ENCODE results near the gene CELSR1.
"Not testable (repeated sequence)": the region's sequence is repeated elsewhere in the genome, so short reads cannot be mapped to it uniquely, and the experiment has no call there.

The CELSR1 gene

DNA sequence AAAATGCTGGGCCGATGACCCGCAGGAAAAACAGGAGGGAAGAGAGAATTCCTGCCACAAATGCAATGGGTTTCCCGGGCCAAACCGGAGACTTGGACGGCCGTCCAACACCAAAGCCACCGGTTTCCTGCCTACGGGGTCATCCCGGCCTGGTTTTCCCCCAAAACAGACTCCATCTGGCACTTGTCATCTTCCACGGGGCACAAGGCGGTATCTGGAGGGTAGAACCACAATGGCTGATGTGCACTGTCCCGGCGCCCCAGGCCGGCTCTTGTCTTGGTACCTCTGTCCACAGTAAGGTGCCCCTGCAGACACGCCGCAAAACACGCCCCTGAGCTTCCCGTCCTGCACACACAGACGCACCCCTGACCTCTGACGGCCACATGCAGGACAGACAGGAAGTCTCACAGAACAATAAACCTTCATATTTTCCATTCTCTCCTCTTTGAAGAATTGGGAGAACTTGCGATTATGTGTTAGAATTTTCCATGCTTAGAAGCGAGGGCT, 20.1 kb downstream of the CELSR1 start:
- H3K27ac Mint-ChIP-seq: no peak overlapping the region
- no peaks in the 10 kb centered on the region for H3K4me1 Mint-ChIP-seq (ENCODE audit: low read depth)
- H3K36me3 Mint-ChIP-seq: no peaks in the 10 kb centered on the region
- H3K9me3 Mint-ChIP-seq (ENCODE audit: low read depth): no peaks in the 10 kb centered on the region
- H3K4me3 Mint-ChIP-seq: no peak overlapping the region
- no peaks in the 10 kb centered on the region for H3K27me3 Mint-ChIP-seq

DNA sequence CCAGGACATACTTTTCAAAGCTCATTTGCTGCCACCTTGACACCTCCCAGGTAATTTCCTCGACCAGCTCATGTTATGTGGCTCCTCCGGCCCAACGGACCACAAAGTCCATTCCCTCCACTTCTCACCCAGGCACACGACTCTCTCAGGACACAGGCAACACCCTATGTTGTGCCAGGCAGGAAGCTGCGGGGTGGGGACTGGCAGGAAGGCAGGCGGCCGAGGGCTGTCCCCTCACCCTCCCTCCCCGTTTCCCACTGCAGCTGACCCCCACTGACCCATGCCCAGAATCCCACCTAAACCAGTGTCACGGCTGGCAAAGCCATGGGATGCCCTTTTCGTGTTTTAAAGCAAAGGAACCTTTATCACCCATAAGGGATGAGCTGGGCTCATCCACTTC, 20.8 kb downstream of the CELSR1 start:
- no peak overlapping the region for H3K4me3 Mint-ChIP-seq
- H3K27me3 Mint-ChIP-seq: no peaks in the 10 kb centered on the region
- no peaks in the 10 kb centered on the region for H3K36me3 Mint-ChIP-seq
- H3K4me1 Mint-ChIP-seq (ENCODE audit: low read depth): no peaks in the 10 kb centered on the region
- no peak overlapping the region for H3K27ac Mint-ChIP-seq
- H3K9me3 Mint-ChIP-seq (ENCODE audit: low read depth): no peaks in the 10 kb centered on the region

DNA sequence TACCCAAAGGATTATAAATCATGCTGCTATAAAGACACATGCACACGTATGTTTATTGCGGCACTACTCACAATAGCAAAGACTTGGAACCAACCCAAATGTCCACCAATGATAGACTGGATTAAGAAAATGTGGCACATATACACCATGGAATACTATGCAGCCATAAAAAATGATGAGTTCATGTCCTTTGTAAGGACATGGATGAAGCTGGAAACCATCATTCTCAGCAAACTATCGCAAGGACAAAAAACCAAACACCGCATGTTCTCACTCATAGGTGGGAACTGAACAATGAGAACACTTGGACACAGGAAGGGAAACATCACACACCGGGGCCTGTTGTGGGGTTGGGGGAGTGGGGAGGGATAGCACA, 21.3 kb downstream of the CELSR1 start:
- H3K4me1 Mint-ChIP-seq (ENCODE audit: low read depth); H3K27ac Mint-ChIP-seq; H3K36me3 Mint-ChIP-seq; H3K4me3 Mint-ChIP-seq; H3K27me3 Mint-ChIP-seq; H3K9me3 Mint-ChIP-seq (ENCODE audit: low read depth): not testable (repeated sequence)

DNA sequence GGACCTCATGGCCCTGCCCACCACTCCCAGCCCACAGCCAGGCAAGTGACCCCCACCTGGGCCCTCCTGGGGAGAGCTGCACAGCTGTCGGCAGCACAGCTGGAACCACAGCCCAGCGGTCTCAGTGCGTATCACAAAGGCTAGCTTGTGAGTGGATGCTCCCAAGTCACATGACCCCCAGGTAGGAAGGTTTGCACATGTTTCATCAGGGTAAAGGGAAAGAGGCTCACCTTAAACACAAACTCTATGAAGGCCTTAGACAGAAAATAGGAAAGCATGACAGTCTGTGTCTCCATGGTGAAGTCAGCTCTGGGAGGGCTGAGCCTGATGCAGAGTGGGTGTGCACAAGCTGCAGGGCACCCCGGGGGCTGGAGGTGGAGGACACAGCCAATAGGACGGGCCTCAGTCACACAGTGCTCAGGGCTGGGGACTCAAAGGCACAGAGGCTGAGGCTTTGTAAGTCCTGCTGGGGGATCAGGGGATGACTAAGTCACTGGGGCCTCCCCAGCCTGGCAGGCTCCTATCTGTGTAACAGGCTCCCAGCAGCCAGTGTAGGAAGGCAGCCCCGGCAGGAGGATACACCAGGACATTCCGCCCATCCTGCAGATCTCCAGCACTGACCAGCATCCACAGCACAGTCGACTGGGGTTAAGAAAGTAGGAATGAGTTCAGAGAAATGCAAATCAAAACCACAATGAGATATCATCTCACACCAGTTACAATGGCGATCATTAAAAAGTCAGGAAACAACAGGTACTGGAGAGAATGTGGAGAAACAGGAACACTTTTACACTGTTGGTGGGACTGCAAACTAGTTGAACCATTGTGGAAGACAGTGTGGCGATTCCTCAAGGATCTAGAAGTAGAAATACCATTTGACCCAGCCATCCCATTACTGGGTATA, 22.0 kb downstream of the CELSR1 start:
- Mint-ChIP-seq H3K9me3 (ENCODE audit: low read depth) (no peaks in the 10 kb centered on the region), H3K36me3 (no peaks in the 10 kb centered on the region), H3K27me3 (no peaks in the 10 kb centered on the region), H3K4me1 (ENCODE audit: low read depth) (no peaks in the 10 kb centered on the region), H3K4me3 (no peak overlapping the region), H3K27ac (no peak overlapping the region)

DNA sequence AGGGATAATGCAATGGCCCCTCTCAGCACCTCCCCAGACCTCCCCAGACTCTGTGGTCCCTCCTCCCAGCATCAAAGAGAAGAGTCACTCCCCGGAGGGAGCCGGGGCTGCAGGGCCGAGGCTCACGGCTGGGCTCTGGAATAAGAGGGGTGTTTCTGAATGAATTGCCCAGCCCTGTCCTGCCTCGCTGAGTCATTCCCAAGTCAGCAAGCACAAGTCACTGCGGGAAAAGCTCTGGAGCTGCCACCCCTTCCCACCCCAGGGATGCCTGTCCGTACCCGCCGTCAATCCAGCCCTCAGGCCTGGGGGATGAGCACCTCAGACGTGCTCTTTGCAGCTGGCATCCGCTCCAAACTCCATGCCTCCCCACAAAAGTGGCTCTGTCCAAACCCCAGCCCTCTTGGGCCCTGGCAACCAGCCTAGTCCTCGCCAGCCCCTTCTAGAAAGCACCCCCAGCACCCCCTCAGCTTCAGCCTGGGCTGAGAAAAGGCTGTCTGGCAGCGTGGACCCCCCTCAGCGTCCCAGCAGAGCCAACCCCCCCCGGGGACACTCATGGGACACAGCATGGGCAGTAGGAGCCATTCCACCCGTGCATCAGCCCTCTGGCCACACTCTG, 22.7 kb downstream of the CELSR1 start:
- H3K4me1 Mint-ChIP-seq (ENCODE audit: low read depth): peaks cover 3% of the 10 kb centered on the region
- no peaks in the 10 kb centered on the region for H3K36me3 Mint-ChIP-seq
- H3K27me3 Mint-ChIP-seq: no peaks in the 10 kb centered on the region
- H3K4me3 Mint-ChIP-seq: no peak overlapping the region
- no peak overlapping the region for H3K27ac Mint-ChIP-seq
- no peaks in the 10 kb centered on the region for H3K9me3 Mint-ChIP-seq (ENCODE audit: low read depth)

DNA sequence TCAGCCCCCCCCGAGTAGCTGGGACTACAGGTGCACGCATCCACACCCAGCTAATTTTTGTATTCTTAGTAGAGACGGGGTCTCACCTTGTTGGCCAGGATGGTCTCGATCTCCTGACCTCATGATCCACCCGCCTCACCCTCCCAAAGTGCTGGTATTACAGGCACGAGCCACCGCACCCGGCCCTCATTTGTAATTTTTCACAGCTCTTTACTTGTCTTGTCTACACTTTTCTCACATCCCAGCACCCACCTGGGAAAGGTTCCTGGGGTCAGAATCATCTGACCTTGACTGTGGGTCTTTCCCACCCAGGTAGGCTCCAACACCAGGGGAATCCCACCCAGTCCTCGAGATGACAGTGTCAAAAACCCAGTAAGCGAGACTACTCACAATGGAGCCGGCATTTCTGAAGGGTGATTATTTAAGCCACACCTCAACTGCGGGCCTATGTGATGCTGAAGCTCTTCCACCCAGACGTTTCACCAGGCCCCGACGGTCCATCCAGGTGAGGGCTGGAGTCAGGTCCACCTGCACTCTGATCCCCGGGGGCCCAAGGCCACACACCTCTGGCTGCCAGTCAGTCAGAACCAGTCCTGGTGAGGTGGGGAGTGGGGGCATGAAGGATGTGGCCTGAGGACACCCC, 23.4 kb downstream of the CELSR1 start:
- Mint-ChIP-seq H3K36me3 (no peaks in the 10 kb centered on the region), H3K27ac (no peak overlapping the region), H3K27me3 (no peaks in the 10 kb centered on the region), H3K4me1 (ENCODE audit: low read depth) (peaks cover 3% of the 10 kb centered on the region), H3K4me3 (no peak overlapping the region), H3K9me3 (ENCODE audit: low read depth) (no peaks in the 10 kb centered on the region)

DNA sequence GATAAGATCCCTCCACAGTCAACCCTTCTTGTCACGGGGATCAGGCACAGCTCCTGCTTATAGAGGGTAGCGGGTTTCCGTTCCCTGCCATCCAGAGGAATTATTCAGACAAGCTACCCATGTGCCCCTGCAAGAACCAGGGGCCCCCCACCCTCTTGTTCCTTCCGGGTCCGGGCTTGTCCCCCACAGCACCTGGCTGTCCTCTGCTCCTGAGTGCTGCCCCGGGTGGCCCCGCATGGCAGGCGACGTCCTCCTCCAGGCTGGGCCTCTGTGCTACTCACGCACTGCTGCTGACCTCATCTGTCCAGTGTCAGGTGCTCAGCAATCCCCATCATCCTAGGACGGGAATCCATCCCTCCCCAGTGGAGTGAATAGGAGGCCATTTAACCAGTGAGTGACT, 24.7 kb downstream of the CELSR1 start:
- Mint-ChIP-seq H3K4me1 (ENCODE audit: low read depth) (peaks cover 3% of the 10 kb centered on the region), H3K4me3 (no peak overlapping the region), H3K27me3 (no peaks in the 10 kb centered on the region), H3K27ac (no peak overlapping the region), H3K9me3 (ENCODE audit: low read depth) (no peaks in the 10 kb centered on the region), H3K36me3 (no peaks in the 10 kb centered on the region)

DNA sequence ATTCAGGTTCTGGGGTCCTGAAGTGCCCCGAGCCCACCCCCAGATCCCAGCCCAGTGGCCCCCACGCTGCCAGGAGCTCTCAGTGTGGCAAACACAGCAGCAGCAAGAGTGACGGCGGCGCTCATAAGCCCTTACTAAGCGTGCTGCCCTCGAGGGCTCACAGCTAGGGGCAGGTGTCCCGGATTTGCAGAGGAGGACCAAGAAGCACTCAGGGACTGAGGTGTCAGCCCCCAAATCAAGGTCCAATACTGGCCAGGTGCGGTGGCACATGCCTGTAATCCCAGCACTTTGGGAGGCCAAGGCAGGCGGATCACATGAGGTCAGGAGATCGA, 25.4 kb downstream of the CELSR1 start:
- no peak overlapping the region for H3K27ac Mint-ChIP-seq
- no peaks in the 10 kb centered on the region for H3K27me3 Mint-ChIP-seq
- H3K4me1 Mint-ChIP-seq (ENCODE audit: low read depth): peaks cover 3% of the 10 kb centered on the region
- H3K9me3 Mint-ChIP-seq (ENCODE audit: low read depth): no peaks in the 10 kb centered on the region
- no peaks in the 10 kb centered on the region for H3K36me3 Mint-ChIP-seq
- H3K4me3 Mint-ChIP-seq: no peak overlapping the region

DNA sequence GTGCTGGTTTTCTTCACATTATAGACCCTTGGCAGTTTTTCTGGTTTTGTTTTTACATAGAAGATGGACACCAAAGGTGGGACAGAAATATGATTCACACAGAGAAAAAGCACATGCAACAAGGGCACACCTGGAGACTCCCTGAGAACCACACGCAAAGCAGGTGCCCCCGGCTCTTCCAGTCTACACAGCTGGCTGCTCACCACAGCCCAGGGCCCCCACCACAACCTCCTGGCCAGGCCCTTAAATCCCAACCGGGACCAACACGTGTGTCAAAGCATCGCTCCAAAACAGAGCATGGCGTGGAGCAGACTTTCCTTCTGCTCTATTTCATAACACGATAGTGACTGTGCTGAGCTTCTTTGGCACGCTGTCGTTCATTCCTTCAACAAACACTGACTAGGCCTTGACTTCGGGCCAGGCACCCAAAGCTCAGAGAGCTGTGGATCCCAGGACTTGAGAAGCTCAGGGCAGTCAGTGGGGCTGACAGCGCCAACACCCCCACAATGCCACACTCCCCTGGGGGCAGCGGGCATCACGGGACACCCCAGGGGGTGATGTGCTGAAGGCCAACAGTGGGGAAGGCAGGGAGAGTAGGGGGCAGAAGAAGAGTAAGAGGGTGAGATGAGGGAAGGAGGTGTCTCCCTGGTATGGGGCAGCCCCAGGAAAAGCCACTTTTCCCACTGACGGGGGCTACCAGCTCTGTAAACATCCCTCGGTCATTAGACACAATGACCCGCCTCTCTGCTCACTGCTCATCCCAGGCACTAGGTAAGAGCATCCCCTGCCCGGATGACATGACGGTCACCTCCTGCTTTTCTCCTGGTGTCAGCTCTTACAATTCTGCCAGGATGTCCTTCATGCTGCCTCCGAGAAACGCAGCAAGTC, 26.0 kb downstream of the CELSR1 start:
- Mint-ChIP-seq H3K27me3 (no peaks in the 10 kb centered on the region), H3K27ac (peak overlapping the region; percentile 41), H3K4me1 (ENCODE audit: low read depth) (peaks cover 3% of the 10 kb centered on the region), H3K4me3 (no peak overlapping the region), H3K9me3 (ENCODE audit: low read depth) (no peaks in the 10 kb centered on the region), H3K36me3 (no peaks in the 10 kb centered on the region)

DNA sequence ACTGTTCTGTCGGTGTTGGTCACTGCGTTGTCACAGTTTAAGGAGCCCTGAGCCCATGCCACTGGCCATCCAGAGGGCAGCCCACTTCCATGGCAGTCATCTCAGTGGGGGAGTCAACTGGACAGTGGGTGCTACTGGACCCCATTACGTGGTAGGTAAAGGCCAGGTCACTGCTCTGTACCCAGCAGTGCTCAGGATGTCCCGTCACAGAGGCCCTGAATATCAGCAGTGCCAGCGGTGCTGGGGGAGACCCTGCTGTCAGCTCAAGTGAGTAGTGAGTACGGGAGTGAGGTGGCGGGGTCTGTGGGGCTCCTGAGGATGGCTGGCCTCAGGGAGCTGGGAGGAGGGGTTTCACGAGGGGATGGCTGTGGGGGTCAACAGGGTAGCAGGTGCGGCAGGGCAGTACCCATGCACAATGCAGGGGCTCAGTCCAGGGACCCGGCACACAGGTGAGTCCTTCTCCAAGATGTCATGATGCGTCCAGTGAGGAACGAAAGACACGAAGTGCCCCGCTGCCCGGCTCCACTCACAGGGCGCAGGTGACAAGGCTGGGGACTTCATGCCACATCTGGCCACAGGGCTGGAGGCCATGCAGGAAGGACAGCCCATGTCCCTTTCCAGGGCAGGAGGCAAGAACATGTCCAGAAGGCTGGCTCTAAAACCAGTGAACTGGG, 27.9 kb downstream of the CELSR1 start:
- H3K27ac Mint-ChIP-seq: no peak overlapping the region
- H3K27me3 Mint-ChIP-seq: no peaks in the 10 kb centered on the region
- H3K9me3 Mint-ChIP-seq (ENCODE audit: low read depth): no peaks in the 10 kb centered on the region
- no peak overlapping the region for H3K4me3 Mint-ChIP-seq
- H3K36me3 Mint-ChIP-seq: no peaks in the 10 kb centered on the region
- H3K4me1 Mint-ChIP-seq (ENCODE audit: low read depth): peaks cover 3% of the 10 kb centered on the region

DNA sequence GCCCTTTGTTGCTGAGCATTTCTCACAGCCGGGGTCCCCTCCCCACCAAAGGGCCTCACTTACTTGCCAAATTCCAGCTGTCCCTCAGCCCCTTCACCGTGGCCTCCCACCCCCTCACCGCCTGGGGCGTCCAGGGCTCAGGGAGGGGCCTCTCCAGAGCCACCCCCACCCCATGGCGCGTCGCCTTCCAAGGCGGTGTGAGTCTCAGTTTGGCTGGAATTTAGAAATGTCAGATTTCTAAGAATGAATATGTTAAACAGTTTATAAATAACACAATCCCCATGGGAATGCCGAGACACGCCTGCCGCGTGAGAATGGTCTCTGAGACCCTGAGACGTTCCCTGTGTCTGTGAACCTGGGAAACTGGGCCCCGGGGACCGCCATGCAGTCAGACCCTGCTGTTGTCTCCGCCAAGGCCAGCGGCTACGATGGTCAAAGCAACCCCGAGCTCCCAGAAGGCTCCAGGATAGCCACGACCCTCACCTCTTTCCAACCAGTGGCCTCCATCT, 28.9 kb downstream of the CELSR1 start:
- Mint-ChIP-seq H3K36me3 (no peaks in the 10 kb centered on the region), H3K4me3 (no peak overlapping the region), H3K27ac (no peak overlapping the region), H3K9me3 (ENCODE audit: low read depth) (no peaks in the 10 kb centered on the region), H3K27me3 (no peaks in the 10 kb centered on the region), H3K4me1 (ENCODE audit: low read depth) (peaks cover 3% of the 10 kb centered on the region)

DNA sequence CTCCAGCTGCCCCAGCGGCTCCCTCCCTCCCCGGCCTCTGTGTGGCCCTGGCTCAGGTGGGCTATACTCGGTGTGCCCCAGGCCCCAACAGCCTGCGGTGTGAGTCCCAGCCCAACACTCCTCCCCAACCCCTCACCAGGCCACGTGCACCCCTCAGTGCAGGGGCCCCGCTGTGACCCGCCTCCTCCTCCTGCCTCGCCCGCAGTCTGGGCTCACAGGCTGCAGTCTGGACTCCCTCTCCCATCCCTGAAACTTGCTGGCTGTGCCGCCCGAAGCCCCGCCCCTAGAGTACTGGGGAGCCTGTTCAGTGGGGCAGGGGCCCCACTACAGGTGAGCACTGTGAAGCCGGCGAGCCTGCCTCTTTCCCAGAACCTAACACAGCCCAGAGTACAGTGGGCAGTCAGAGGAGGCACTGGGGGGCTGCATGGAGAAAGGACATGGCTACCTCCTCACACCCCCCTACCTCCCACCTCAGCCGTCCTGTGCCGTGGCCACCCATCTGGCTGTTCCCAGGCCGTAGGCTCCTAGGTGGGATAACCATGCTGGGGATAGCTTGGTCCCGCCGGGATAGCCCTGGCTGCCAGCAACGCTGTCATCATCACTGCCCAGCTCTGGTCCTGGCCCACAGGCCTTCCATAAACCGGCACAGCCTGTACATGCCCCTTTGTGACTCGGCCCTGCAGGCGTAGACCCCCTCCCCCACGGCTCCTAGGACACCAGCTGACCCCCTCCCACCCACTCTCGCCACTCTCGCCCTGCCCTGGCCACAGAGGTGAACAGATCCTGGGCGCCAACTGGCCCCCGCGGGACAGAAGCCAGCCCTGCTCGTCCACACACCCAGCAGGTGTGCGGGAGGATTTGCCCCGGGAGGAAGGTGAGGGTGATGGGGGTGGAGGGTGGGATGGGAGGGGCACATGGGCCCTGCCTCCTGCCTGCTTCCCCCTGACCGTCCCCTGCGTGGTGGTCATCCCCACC, 29.7 kb downstream of the CELSR1 start:
- Mint-ChIP-seq H3K4me3 (no peak overlapping the region), H3K27ac (no peak overlapping the region), H3K36me3 (no peaks in the 10 kb centered on the region), H3K27me3 (no peaks in the 10 kb centered on the region), H3K4me1 (ENCODE audit: low read depth) (peaks cover 3% of the 10 kb centered on the region), H3K9me3 (ENCODE audit: low read depth) (no peaks in the 10 kb centered on the region)

DNA sequence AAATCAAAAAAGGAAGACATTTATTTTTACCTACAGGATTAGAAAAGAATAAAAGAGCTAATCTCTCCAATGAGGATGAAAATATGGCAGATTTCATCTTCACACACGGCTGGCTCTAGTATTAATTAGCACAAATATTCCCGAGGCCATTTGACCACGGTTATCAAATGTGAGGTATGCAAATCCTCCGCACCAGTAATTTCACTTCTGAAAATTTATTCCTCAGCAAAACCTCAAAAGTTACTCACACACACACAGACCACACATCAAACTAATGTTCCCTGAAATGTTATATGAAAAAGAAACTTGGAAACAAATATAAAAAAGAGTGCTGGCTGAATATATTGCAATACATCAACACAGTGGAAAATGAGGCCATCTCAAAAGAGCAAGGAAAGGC, 32.8 kb downstream of the CELSR1 start:
- H3K36me3 Mint-ChIP-seq: no peaks in the 10 kb centered on the region
- no peaks in the 10 kb centered on the region for H3K9me3 Mint-ChIP-seq (ENCODE audit: low read depth)
- no peak overlapping the region for H3K27ac Mint-ChIP-seq
- H3K4me1 Mint-ChIP-seq (ENCODE audit: low read depth): peaks cover 3% of the 10 kb centered on the region
- no peak overlapping the region for H3K4me3 Mint-ChIP-seq
- peaks cover 8% of the 10 kb centered on the region for H3K27me3 Mint-ChIP-seq
